Effector CD4-positive, alpha-beta T cell (primary cell): ENCODE data around the gene KATNB1.
"Not testable (repeated sequence)": the region's sequence is repeated elsewhere in the genome, so short reads cannot be mapped to it uniquely, and the experiment has no call there.

Source experiments
- DNase-seq: peaks from one replicate; pipeline ENCODE4 v3.0.0-alpha.2; 2020

Gene KATNB1

GRCh38 chr16:57745768-57746167 lies 10.2 kb downstream of the KATNB1 start:
- no peak for DNase-seq

- DNase-seq = not testable (repeated sequence)
Observed at GRCh38 chr16:57746316-57746715, 10.7 kb downstream of the KATNB1 start.

DNA sequence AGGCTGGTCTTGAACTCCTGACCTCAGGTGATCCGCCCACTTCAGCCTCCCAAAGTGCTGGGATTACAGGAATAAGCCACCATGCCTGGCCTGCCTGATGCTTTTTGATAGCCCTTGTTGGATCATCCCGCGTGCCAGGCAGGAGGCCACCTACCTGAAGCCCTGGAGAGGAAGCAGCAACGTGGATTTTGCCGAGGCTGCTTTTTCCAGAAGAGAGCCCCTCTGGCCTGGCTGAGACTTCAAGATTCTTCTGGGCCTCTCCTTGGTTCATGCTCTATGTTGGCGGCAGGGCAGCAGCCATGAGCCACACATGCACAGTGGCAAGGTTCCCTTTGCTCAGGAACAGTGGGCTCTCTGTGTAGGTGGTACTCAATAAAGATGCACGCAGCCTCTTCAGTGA lies 11.5 kb downstream of the KATNB1 start:
- no peak for DNase-seq

DNA sequence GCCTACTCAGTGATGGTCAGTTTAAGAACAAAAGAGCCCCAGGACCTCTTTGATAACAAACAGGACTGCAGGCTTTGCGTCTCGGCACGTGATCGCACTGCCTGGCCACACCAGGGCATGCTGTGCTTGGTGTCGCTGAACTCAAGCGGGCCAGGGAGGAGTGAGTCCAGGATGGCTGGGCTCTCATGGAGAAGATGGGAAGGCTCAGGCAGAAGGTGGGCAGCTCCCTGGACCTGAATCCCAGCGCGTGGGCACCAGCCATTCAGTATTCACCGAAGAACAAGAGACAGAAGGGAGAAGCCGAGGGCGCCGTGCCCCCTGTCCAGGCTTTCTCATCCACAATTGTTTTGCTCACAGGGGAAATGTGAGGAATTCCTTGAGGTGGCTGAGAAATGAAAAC lies 11.9 kb downstream of the KATNB1 start:
- DNase-seq = no peak

GRCh38 chr16:57747996-57748395 lies 12.4 kb downstream of the KATNB1 start:
- DNase-seq = no peak

DNA sequence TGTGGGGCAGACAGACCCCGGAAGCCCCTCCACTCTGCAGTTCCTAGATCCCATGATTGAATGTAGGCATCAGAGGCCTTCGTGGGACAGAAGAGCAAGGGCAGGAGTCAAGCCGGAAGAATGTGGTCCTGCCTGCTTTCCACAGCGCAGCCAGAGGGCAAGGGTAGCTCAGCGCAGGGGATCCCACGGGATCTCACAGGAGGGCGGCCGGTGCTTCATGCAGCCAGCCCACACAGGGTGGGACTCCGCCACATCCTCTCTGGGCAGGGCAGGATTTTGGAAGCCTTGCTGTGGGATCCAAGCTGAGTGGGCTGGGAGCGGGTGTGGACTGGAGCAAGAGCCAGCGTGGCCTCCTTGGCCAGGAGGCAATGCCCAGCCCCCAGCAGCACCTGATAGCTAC lies 13.0 kb downstream of the KATNB1 start:
- no peak for DNase-seq

GRCh38 chr16:57749101-57749692 lies 13.6 kb downstream of the KATNB1 start:
- DNase-seq = no peak

DNA sequence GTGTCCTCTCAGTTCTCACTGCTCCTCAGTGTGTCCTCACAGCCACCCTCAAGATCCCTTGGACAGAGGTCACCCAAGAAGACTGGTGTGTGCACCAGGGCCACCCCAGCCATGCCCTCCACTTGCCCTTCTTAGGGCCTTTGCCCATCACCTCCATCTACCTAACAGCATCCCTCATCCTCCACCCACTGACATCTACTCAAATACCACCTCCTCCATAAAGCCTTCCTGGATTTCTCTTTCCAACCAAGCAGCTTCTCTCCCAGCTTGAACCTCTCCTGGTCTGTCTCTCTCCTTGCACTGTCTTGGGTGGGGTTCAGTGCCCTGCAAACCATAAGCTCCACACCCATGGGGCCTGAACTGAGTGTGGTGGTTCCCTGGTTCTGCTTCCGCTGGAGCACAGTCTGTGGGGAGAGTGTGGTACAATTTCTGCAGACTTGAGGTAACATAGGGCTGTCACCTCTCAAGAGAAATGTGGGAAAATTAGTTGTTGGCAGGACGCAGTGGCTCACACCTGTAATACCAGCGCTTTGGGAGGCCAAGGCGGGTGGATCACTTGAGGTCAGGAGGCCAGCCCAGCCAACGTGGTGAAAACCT lies 14.4 kb downstream of the KATNB1 start:
- no peak for DNase-seq

- DNase-seq = no peak
Observed at GRCh38 chr16:57750796-57751538, 15.4 kb downstream of the KATNB1 start.

GRCh38 chr16:57751539-57752202 lies 16.1 kb downstream of the KATNB1 start:
- no peak for DNase-seq

DNA sequence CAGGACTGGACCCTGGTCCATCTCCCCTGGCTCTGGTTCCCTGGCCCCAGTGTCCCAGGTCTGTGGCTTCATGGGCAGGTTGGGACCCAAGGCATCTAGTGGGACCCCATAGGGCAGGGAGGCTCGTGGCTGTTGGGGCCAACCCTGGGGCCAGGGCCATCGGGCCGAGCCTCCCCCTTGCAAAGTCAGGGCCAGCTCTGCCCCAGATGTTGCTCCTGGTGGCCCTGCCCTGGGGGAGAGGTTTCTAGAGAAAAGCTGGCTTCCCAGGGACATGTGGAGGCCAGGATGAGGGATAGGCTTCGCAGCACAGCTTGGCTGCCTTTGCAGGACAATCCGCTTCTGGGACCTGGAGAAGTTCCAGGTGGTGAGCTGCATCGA lies 16.6 kb downstream of the KATNB1 start:
- DNase-seq = no peak

DNA sequence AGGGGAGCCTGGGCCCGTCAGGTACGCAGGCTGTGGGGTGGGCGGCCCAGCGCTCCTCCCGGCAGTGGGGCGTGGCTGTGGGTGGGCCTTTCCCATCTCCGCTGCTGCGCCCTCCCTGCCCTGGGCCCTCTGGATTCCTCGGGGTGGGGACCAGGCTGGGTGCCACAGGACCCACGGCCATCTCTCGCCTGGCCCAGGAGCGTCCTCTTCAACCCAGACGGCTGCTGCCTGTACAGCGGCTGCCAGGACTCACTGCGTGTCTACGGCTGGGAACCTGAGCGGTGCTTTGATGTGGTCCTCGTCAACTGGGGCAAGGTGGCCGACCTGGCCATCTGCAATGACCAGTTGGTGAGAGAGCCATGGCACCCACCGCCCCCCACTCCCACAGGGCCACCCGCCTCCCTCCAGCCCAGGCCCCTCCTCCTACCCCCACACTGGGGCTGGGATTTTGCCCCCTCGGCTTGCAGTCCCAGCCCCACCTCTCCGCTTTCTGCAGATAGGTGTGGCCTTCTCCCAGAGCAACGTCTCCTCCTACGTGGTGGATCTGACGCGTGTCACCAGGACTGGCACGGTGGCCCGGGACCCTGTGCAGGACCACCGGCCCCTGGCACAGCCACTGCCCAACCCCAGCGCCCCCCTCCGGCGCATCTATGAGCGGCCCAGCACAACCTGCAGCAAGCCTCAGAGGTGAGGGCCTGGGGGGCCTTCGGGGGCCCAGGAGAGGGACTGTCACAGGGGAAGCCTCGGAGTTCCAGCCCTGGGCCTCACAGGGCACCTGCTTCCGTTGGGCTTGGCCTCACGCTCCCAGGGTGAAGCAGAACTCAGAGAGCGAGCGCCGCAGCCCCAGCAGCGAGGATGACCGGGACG lies 17.2 kb downstream of the KATNB1 start:
- DNase-seq = no peak

DNA sequence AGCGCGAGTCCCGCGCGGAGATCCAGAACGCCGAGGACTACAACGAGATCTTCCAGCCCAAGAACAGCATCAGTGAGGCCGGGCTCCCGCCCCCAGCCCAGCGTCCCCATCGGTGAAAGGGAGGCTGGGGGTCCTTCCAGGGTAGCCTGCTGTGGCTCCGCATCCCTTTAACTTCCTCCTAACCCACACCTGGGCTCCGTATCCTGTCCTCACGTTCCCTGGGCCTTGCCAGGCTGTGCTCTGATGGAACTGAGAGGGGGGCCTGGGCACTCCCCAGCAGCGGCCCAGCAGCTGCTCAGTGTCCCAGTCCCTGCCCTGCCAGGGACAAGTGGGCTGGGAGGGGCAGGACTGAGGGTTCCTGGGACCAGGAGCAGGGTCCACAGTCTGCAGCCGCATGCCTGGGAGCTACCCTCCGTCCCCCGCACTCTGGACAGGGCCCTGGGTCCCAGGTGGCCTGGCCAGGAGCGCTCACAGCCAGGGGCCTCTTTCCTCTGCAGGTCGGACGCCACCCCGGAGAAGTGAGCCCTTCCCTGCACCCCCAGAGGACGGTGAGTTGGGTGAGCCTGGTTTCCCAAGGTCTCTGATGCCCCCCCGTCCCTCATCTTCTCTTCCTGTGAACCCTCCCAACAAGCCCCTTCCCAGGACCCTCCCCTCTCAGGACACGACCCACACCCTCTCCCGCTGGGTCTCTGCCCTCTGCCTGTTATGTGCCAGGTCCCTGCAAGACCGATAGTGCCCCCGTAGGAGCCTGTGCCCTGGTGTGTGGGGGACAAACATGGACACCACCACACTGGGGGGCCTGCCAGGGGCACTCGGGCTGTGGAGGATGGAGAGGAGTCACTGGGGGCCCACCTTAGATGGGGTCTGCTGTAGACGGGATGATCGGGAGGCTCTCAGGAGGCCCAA lies 18.1 kb downstream of the KATNB1 start:
- DNase-seq = no peak

DNA sequence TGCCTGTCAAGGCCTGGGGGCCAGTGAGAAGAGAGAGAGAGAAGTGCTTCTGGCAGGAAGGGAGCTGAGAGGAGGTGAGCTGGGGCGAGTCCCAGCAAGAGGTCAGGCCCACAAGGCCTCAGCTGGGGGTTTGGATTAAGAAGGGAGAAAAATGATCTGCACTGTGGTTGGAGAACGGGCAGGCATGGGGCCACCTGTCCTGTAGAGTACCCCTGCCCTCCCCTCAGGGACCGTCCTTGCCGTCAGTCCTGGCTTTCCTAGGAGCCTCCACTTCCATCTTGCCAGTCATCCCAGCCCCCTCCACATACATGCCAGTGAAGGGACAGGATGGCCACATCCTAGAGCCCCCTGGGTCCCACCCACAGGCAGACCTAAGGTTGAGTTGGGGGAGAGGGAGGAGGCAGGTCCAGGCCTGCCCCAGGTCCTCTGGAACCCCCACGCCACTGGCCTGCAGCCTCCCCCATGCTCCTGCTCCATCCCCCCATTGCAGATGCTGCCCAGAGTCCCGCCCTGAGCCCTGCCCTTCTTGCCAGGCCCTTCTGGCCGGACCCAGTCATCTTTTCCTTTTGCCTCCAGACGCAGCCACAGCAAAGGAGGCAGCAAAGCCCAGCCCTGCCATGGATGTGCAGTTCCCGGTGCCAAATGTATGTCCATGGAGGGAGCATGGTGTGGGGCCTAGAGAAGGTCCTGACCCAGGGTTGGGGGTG lies 18.9 kb downstream of the KATNB1 start:
- no peak for DNase-seq

GRCh38 chr16:57755061-57755684 lies 19.6 kb downstream of the KATNB1 start:
- DNase-seq = no peak

DNA sequence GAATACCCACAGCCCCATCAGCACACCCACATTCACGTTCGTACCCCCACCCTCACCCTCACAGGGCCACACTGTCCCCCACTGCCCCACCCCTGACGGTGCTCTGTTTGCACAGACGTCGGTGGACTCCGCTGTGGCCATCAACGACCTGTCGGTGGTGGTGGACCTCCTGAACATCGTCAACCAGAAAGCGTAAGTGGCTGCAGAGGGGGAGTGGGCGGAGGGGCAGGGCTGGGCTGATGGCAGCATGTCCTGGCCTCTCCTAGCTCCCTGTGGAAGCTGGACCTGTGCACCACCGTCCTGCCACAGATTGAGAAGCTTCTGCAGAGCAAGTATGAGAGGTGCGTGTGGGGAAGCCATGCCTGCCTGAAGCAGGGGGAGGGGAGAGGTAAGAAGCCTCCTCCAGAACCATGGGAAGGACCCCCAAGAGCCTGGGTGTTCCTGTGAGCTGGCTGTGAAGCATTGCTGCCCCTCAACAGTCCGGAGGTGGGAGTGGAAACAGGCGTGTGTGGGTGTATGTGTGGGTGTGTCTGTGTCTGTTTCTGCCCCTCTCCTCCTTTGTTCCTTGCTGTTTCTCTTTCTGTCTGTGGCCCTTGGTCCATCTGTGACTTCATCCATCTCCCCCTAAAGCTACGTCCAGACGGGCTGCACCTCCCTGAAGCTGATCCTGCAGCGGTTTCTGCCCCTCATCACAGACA lies 20.3 kb downstream of the KATNB1 start:
- no peak for DNase-seq

DNA sequence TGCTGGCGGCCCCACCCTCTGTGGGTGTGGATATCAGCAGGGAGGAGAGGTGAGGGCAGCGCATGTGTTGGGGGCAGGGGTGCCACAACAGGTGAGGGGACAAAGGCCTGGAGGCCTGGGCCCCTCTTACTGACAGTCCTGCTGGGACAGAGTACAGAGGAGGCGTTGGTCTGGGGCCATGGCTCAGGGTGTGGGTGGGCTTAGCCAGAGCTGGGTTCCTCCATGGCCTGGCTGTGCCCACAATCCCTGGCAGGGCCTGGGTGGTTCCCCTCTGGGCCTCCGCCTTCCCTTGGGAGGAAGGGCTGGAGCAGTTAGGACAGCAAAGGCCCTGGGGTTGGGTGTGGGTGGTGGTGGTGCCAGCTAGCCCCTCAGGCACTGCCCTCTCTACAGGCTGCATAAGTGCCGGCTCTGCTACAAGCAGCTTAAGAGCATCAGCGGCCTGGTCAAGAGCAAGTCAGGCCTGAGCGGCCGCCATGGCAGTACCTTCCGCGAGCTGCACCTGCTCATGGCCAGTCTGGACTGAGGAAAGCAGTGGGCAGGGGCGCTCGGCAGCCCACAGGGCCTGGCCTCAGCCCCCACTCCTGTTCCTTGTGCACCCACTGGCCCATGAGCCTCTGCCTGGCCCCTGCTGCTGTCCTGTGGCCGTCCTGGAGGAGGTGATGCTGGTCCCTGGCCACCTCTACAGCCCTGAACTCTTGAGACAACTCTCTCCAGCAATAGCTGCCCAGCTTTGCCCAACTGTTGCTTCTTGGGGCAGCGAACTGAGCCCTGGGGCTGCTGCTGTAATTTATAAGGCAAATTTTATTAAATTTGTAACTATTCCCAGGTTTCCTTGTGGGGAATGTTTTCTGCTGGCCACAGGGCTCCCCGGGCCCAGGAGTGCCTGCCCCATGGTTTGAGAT lies 21.1 kb downstream of the KATNB1 start:
- no peak for DNase-seq

- DNase-seq = peak; percentile 86
Observed at GRCh38 chr16:57757326-57757786, 21.8 kb downstream of the KATNB1 start.

DNA sequence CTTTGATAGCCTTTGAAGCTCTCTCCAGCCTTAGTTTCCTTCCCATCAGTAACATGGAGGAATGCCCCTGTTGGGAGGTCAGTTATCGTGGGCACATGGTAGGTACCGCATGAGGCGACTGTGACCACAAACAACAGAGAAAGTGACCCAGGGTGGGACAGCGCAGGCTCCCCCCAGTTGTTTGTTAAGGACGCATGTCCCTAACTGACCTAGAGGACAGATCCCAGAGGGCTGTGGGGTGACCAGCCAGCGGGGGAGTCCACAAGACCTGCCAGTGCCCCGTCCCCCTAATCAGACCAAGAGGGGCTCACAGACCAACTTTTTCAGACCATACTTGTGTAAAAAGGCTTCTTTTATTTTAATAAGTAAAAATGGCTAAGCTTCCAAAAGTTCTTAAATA lies 22.3 kb downstream of the KATNB1 start:
- no peak for DNase-seq
